HepG2 (cell line): Measurements from ENCODE around the gene SLC39A2. TPM values are rescaled to one million over a fixed set of nuclear protein-coding genes. Genes with fewer than 3 reads are reported as not detected.

Experiments
- DMAP1 ChIP-seq: IDR thresholded peaks from 2 replicates; pipeline ENCODE4 v1.6.1; 2016
- DNMT1 ChIP-seq: sonication (generic); formaldehyde crosslinking; IDR thresholded peaks from 2 replicates; pipeline ENCODE4 v1.5.1; 2020; ENCODE audit warnings: mild to moderate bottlenecking, missing genetic modification reagents
- HNF1A ChIP-seq, 2 experiments: sonication (generic) in 1 of 2; formaldehyde crosslinking in 1 of 2; IDR thresholded peaks; 2 replicates each; pipeline versions ENCODE4 v1.4.0 to v1.6.1; 2016 to 2020; ENCODE audit warnings: borderline replicate concordance in 1 of 2, low read depth in 1 of 2, mild to moderate bottlenecking in 1 of 2, missing genetic modification reagents in 1 of 2
- HOXA5 ChIP-seq: sonication (generic); formaldehyde crosslinking; IDR thresholded peaks from 2 replicates; pipeline ENCODE4 v1.4.0; 2020; ENCODE audit warnings: missing genetic modification reagents
- SNAPC4 ChIP-seq: sonication (generic); formaldehyde crosslinking; IDR thresholded peaks from 2 replicates; pipeline ENCODE4 v1.4.0; 2020; ENCODE audit warnings: mild to moderate bottlenecking, missing genetic modification reagents
- SRF ChIP-seq: IDR thresholded peaks from 2 replicates; pipeline ENCODE4 v1.6.1; 2011; ENCODE audit warnings: mild to moderate bottlenecking, low read depth, low read length, moderate library complexity
- THAP9 ChIP-seq: sonication (generic); formaldehyde crosslinking; IDR thresholded peaks from 2 replicates; pipeline ENCODE4; 2020; ENCODE audit warnings: missing genetic modification reagents, mild to moderate bottlenecking, borderline replicate concordance
- WIZ ChIP-seq: sonication (generic); formaldehyde crosslinking; IDR thresholded peaks from 2 replicates; pipeline ENCODE4 v1.5.1; 2020; ENCODE audit warnings: mild to moderate bottlenecking, missing genetic modification reagents
- ZGPAT ChIP-seq: IDR thresholded peaks from 2 replicates; pipeline ENCODE4 v1.6.1; 2016; ENCODE audit warnings: mild to moderate bottlenecking
- ZNF292 ChIP-seq: sonication (generic); formaldehyde crosslinking; IDR thresholded peaks from 2 replicates; pipeline ENCODE4 v1.8.1; 2022; ENCODE audit warnings: mild to moderate bottlenecking, low read depth, missing genetic modification reagents, borderline replicate concordance
- ZNF317 ChIP-seq: sonication (generic); formaldehyde crosslinking; IDR thresholded peaks from 2 replicates; pipeline ENCODE4 v1.5.0; 2020; ENCODE audit warnings: mild to moderate bottlenecking, missing genetic modification reagents
- ZNF333 ChIP-seq: sonication (generic); formaldehyde crosslinking; IDR thresholded peaks from 2 replicates; pipeline ENCODE4 v1.4.0; 2020; ENCODE audit warnings: mild to moderate bottlenecking, missing genetic modification reagents, borderline replicate concordance
- ZNF354B ChIP-seq: sonication (generic); formaldehyde crosslinking; IDR thresholded peaks from 2 replicates; pipeline ENCODE4 v1.8.0; 2022; ENCODE audit warnings: mild to moderate bottlenecking, missing genetic modification reagents
- ZNF501 ChIP-seq: sonication (generic); formaldehyde crosslinking; IDR thresholded peaks from 2 replicates; pipeline ENCODE4 v1.5.1; 2020; ENCODE audit warnings: mild to moderate bottlenecking, moderate library complexity, missing genetic modification reagents
- ZSCAN9 ChIP-seq: IDR thresholded peaks from 2 replicates; pipeline ENCODE4 v1.6.1; 2016; ENCODE audit warnings: borderline replicate concordance
- polyA plus RNA-seq, 8 experiments: library from polyadenylated mRNA; depleted of rRNA in 3 of 8; stranded (reverse) in 7 of 8; unstranded in 1 of 8; fragments of >200 nt; fragmentation: Illumina TruSeq in 4 of 8; extraction: Trizol in 4 of 8; gene quantifications; 2 replicates each; pipeline versions ENCODE4 v1.2.1 to v1.2.3, GENCODE V29; 2011 to 2016; ENCODE audit warnings: low read depth in 4 of 8, missing spikeins in 1 of 8, mixed read lengths in 1 of 8; ENCODE audit not compliant: insufficient read depth in 1 of 8
- total RNA-seq, 5 experiments: library from RNA; depleted of rRNA; stranded (reverse); fragments of >200 nt; fragmentation: Illumina TruSeq; extraction: Trizol; gene quantifications; 2 replicates each; pipeline ENCODE4 v1.2.3, GENCODE V29; 2016; ENCODE audit warnings: low read depth in 1 of 5

SLC39A2 gene
- total and polyA plus RNA-seq, 2 of the 13 experiments (the other 11 are each of a cell fraction or from before 2014, with no cell fraction given) = 0.08 to 0.11 TPM

GRCh38 chr14:21040370-21040925, 41.4 kb downstream of the SLC39A2 start (continued):
- 0 out of 2 replicates have a peak, but pooled peaks have one; percentile 12 for TF ChIP-seq SNAPC4
- TF ChIP-seq ZNF501 (CRISPR knock-in tag) = 0 out of 2 replicates have a peak, but pooled peaks have one; percentile 13
- no peak for TF ChIP-seq WIZ (CRISPR knock-in tag)
- 0 out of 2 replicates have a peak, but pooled peaks have one; percentile 48 for TF ChIP-seq ZNF317
- 0 out of 2 replicates have a peak, but pooled peaks have one; percentile 0 for TF ChIP-seq HOXA5 (CRISPR knock-in tag)
- peak; percentile 6; the same call in 1 of the 2 replicates for TF ChIP-seq ZGPAT (CRISPR knock-in tag)
- TF ChIP-seq ZNF333 = 0 out of 2 replicates have a peak, but pooled peaks have one; percentile 35
- no peak for TF ChIP-seq ZNF292 (CRISPR knock-in tag)
- no peak for TF ChIP-seq DNMT1 (CRISPR knock-in tag)
- no peak for TF ChIP-seq SRF
- TF ChIP-seq HNF1A (IDR thresholded peaks at IDR 0.05; ENCODE audit: low read depth) = no peak
- TF ChIP-seq HNF1A (CRISPR knock-in tag; IDR thresholded peaks at IDR 0.05; ENCODE audit: borderline replicate concordance) = no peak
- peak; percentile 5; the same call in 1 of the 2 replicates for TF ChIP-seq ZSCAN9 (CRISPR knock-in tag)
- TF ChIP-seq DMAP1 (CRISPR knock-in tag) = no peak
- no peak for TF ChIP-seq THAP9 (CRISPR knock-in tag)
- TF ChIP-seq ZNF354B (CRISPR knock-in tag) = no peak
